NCI-H1048 (cell line): Measurements from ENCODE around the gene ZC2HC1C.
A peak's percentile ranks its signal among the peaks of the same experiment; 100 is the strongest.
"Not testable (repeated sequence)": the region's sequence is repeated elsewhere in the genome, so short reads cannot be mapped to it uniquely, and the experiment has no call there.

Source experiments
- DNase-seq: peaks from one replicate; lab custom pipeline; 2025; lab: John Stamatoyannopoulos, UW

ZC2HC1C gene

GRCh38 chr14:75059642-75060041, 9.8 kb upstream of the ZC2HC1C start:
- DNase-seq = no peak

- no peak for DNase-seq
These were observed 9.0 kb upstream of the ZC2HC1C start for GRCh38 chr14:75060420-75060819.

DNA sequence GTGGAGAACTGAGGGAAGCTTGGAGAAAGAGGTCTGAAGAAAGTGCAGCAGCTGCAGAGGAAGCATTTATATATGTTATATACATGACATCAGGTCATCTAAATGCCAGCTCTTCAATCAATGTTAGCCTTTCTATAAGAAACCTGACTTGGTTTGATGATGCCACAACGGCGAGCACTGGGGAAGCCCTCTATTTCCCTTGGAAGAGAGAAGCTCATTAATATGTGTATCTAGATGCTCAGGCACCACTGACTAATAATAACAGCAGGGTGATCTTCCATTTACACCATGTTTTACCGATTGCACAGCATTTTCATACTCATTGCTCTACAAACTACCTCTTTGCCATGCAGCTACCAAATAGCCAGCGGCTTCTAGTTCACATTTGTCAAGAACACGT, 6.4 kb upstream of the ZC2HC1C start:
- no peak for DNase-seq

- peak; percentile 54 for DNase-seq
These were observed 5.8 kb upstream of the ZC2HC1C start, which contains the start of gene ACYP1 for GRCh38 chr14:75063491-75064204. ACYP1 (minus strand) TSS chr14:75064024; CDS start chr14:75063553, 471 bp downstream.

DNA sequence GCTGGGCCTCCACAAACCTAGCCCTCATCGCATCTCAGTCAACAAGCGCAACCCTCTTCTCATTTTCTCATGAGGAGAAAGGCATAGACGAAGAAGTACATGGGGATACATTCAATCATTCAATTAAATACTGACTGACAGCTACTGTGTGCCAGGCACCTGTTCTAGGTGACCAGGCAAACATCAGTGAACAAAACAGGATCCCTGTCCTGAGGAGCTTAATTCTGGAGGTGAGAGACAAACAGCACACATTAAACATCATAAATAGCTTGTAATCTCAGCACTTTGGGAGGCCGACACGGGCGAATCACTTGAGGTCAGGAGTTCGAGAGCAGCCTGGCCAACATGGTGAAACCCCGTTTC, 5.3 kb upstream of the ZC2HC1C start:
- no peak for DNase-seq

GRCh38 chr14:75066691-75067090, 2.8 kb upstream of the ZC2HC1C start:
- no peak for DNase-seq

DNA sequence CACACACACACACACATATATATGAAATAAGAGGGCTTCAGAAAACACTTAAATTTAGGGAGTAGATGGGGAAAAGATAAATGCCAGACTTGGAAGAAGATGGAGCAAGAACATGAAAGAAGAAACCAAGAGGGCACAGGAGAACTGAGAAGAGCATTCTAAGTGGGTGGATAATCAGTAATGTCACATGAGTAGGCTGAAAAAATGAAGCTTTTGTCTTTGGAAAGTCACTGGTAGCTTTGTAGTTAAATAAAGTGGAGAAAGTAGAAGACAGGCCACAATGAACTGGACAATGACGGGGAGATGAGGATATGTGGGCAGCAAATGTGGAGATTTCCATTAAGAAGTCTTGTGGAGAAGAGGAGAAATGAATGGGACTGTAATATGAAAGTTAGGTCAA, 2.2 kb upstream of the ZC2HC1C start:
- no peak for DNase-seq

GRCh38 chr14:75067765-75068164, 1.7 kb upstream of the ZC2HC1C start:
- DNase-seq = not testable (repeated sequence)

- DNase-seq = no peak
These were observed 934 bp upstream of the ZC2HC1C start for GRCh38 chr14:75068294-75069120.

DNA sequence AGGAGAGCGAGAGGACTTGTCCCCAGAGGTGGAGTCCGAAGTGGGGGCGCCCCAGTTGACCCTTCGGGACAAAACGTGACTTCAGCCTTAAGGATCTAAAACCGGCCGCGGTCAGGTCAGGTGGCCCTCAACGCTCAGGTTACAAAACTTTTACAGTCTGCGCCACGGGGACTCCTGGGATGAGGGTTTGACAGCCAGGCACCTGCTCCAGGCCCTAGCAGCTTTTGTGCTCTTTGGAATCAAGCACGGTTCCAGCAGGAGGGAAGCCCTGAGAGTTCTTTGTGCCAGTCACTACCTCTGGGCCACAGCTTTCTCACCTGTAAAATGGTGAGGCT, 337 bp downstream of the ZC2HC1C start:
- DNase-seq = no peak

- no peak for DNase-seq
These were observed 942 bp downstream of the ZC2HC1C start for GRCh38 chr14:75070383-75070782.

- DNase-seq = no peak
These were observed 8.4 kb downstream of the ZC2HC1C start for GRCh38 chr14:75077794-75078193.

- DNase-seq = no peak
These were observed 10.1 kb downstream of the ZC2HC1C start for GRCh38 chr14:75079521-75079920.

GRCh38 chr14:75081660-75082229, 12.3 kb downstream of the ZC2HC1C start:
- DNase-seq = no peak

- DNase-seq = no peak
These were observed 13.8 kb downstream of the ZC2HC1C start for GRCh38 chr14:75083271-75083670.

- no peak for DNase-seq
These were observed 15.1 kb downstream of the ZC2HC1C start for GRCh38 chr14:75084513-75084912.

DNA sequence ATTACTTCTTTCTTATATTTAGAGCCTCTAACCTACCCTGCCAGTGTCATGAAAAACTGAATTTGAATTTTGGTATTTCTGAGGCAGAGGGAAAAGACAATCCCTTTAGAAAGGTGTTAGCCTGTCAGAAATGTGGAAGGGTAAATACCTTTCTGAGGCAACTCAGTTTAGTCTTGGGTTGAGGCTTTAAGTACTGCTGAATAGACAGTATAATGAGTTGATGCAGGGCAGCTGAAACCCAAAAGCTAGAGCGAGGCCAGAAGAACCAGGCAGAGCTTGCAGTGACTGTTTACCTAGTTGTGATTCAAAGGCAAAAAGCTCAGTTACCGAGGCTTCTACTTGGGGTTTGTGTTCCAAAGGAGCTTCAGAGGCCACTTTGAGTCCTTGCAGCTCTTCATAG, 18.7 kb downstream of the ZC2HC1C start:
- no peak for DNase-seq

GRCh38 chr14:75088566-75089373, 19.3 kb downstream of the ZC2HC1C start:
- DNase-seq = no peak

DNA sequence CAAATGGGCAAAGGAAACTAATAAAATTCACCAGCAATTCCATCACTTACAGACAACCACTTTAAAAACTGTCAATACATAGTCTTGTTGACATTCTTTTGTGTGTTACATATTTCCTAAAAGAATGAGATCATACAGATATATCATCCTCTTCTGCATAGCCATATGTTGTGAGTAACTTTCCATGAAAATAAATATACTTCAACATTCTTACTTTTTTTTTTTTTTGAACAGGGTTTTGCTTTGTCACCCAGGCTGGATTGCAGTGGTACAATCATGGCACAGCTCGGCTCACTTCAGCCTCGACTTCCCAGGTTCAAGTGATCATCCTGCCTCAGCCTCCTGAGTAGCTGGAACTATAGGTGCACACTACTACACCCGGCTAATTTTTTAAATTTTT, 20.9 kb downstream of the ZC2HC1C start:
- DNase-seq = no peak

DNA sequence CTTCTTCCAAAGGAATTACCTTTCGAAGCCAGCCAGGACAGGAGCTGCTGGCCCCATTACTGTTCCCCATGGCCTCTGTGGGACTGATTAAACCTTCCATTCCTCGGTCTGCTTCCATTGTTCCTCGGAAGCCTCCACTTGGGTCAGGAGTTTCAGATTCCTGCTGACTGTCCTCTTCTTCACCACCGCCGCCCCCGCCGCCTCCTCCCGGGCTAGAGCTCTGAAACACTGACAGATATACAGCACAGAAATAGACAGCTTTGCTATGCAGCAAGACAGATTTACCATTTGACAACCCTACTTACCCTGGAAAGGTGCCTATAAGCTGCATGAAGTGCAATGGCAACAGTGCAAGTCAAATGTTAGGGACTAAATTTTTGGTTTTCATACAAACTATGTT, 21.8 kb downstream of the ZC2HC1C start:
- DNase-seq = no peak

DNA sequence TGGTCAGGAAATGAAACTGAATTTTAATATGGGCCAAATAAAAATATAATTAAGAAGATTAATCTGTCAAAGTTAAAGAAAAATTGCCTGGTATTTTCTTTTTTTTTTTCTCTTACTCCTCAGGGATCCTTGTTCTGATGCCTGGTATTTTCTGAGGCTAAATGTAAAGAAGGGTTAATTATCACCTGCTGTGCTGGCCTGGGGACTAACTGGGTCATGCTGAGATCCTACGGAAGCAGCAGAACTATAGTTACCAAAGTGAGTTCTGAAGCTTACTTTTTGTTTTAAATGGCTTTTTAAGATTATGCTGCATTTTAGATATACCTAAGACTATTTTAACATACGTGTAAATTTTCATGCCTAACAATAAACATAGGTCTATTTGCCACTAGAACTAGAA, 23.3 kb downstream of the ZC2HC1C start:
- DNase-seq = no peak

- no peak for DNase-seq
These were observed 25.5 kb downstream of the ZC2HC1C start for GRCh38 chr14:75094896-75095295.
